Measurements from ENCODE around the gene TIMM13.

The TIMM13 gene

GRCh38 chr19:2415281-2415972 is 12.0 kb downstream of the TIMM13 start:
- no peak for DNase-seq (ENCODE audit: extremely low read depth, low read depth)
- TF ChIP-seq, protein P1, sequence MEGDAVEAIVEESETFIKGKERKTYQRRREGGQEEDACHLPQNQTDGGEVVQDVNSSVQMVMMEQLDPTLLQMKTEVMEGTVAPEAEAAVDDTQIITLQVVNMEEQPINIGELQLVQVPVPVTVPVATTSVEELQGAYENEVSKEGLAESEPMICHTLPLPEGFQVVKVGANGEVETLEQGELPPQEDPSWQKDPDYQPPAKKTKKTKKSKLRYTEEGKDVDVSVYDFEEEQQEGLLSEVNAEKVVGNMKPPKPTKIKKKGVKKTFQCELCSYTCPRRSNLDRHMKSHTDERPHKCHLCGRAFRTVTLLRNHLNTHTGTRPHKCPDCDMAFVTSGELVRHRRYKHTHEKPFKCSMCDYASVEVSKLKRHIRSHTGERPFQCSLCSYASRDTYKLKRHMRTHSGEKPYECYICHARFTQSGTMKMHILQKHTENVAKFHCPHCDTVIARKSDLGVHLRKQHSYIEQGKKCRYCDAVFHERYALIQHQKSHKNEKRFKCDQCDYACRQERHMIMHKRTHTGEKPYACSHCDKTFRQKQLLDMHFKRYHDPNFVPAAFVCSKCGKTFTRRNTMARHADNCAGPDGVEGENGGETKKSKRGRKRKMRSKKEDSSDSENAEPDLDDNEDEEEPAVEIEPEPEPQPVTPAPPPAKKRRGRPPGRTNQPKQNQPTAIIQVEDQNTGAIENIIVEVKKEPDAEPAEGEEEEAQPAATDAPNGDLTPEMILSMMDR (IDR thresholded peaks at IDR 0.05; ENCODE audit: low read depth, low read length): no peak

DNA sequence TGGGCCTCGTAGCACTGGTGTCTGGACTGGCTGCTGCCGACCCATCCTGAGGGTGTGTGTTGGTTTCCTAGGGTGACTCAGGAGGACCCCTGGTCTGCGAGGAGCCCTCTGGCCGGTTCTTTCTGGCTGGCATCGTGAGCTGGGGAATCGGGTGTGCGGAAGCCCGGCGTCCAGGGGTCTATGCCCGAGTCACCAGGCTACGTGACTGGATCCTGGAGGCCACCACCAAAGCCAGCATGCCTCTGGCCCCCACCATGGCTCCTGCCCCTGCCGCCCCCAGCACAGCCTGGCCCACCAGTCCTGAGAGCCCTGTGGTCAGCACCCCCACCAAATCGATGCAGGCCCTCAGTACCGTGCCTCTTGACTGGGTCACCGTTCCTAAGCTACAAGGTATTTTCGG is 13.8 kb downstream of the TIMM13 start:
- no peak for DNase-seq (ENCODE audit: extremely low read depth, low read depth)
- TF ChIP-seq, protein P1 (IDR thresholded peaks at IDR 0.05; ENCODE audit: low read depth, low read length): no peak

- DNase-seq (ENCODE audit: extremely low read depth, low read depth): no peak
- TF ChIP-seq, protein P1 (IDR thresholded peaks at IDR 0.05; ENCODE audit: low read depth, low read length): no peak
Observed at GRCh38 chr19:2413159-2413558, 14.2 kb downstream of the TIMM13 start.

DNA sequence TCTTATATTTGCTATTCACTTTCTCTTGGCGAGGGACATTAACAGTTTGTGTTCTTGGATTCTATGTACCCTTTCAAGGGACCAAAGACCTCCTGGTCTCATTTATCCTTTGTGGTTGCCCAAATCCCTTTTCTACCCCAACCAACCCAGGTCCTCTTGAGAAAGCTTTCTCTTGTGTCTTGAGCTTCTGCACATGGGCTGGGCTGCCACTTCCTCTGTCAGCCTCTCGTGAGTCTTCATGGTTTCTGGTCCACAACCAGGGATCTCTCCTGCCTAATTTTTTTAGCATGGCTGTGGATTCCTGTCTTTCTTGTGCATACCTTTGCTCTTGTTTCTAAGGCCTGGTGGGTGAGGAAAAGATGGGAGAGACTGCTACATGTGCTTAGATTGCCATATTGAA is 14.9 kb downstream of the TIMM13 start:
- DNase-seq (ENCODE audit: extremely low read depth, low read depth): no peak
- TF ChIP-seq, protein P1 (IDR thresholded peaks at IDR 0.05; ENCODE audit: low read depth, low read length): no peak

- TF ChIP-seq, protein P1 (IDR thresholded peaks at IDR 0.05; ENCODE audit: low read depth, low read length): no peak
- no peak for DNase-seq (ENCODE audit: extremely low read depth, low read depth)
Observed at GRCh38 chr19:2411709-2412108, 15.7 kb downstream of the TIMM13 start.

DNA sequence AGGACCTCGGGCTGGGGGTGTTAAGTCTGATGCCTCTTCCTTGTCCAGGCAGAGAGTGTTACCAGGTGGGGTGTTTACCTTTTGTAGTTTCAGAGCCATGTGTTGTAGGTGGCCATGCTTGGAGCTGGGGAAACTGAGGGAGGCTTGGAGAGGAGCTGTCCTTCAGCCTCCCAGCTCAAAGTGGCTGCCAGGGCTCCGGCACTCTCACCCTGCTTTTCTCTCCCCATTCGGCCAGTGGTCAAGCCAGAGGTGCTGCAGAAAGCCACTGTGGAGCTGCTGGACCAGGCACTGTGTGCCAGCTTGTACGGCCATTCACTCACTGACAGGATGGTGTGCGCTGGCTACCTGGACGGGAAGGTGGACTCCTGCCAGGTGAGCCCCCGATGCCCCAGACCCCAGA is 17.4 kb downstream of the TIMM13 start:
- TF ChIP-seq, protein P1 (IDR thresholded peaks at IDR 0.05; ENCODE audit: low read depth, low read length): no peak
- DNase-seq (ENCODE audit: extremely low read depth, low read depth): no peak

- no peak for DNase-seq (ENCODE audit: extremely low read depth, low read depth)
- TF ChIP-seq, protein P1 (IDR thresholded peaks at IDR 0.05; ENCODE audit: low read depth, low read length): no peak
Observed at GRCh38 chr19:2409352-2409912, 18.0 kb downstream of the TIMM13 start.

Data from AG09319 (cell line).